ENCODE results near the gene SLC9A9.

DNA sequence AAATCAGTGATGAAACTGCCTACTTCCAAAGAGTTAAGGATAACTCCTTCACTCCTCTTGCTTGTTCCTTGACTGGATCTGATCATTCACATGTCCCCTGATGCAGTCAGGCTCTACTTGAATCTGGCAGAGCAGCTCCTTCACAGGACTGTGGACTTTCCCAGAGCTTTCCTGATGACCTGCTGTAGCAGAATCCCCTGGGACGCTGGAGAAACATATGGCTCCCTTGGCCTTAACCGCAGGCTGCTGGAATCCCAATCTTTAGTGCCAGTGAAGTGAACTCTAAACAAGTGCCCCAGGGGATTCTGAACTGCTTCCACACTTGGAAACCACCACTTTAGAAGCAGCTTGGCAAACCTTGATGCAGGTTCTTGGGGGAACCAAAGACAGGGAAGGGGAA is 510.9 kb downstream of the SLC9A9 start:
- TF ChIP-seq TAF1 (IDR thresholded peaks at IDR 0.05; ENCODE audit: low read depth), result no peak
- no peak for TF ChIP-seq MXI1 (conservative IDR thresholded peaks at IDR 0.05; ENCODE audit: poor library complexity, severe bottlenecking)
- TF ChIP-seq, protein P1, sequence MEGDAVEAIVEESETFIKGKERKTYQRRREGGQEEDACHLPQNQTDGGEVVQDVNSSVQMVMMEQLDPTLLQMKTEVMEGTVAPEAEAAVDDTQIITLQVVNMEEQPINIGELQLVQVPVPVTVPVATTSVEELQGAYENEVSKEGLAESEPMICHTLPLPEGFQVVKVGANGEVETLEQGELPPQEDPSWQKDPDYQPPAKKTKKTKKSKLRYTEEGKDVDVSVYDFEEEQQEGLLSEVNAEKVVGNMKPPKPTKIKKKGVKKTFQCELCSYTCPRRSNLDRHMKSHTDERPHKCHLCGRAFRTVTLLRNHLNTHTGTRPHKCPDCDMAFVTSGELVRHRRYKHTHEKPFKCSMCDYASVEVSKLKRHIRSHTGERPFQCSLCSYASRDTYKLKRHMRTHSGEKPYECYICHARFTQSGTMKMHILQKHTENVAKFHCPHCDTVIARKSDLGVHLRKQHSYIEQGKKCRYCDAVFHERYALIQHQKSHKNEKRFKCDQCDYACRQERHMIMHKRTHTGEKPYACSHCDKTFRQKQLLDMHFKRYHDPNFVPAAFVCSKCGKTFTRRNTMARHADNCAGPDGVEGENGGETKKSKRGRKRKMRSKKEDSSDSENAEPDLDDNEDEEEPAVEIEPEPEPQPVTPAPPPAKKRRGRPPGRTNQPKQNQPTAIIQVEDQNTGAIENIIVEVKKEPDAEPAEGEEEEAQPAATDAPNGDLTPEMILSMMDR (IDR thresholded peaks at IDR 0.05; ENCODE audit: poor library complexity, severe bottlenecking), result no peak
- TF ChIP-seq EZH2 (IDR thresholded peaks at IDR 0.05; ENCODE audit: borderline replicate concordance, insufficient read depth, low read length, poor library complexity, severe bottlenecking), result no peak
